AG04449 (cell line): ENCODE data around the gene TRIOBP.

Source experiments
- CTCF ChIA-PET: fragments of 350-600 bp; formaldehyde crosslinking; extraction: SDS; loops from one replicate; lab custom pipeline; 2021; ENCODE audit warnings: antibody characterized with exemption; lab: Yijun Ruan, JAX
- POLR2A ChIA-PET: fragments of 400-600, 350-600 bp; formaldehyde crosslinking; extraction: SDS; loops from one replicate; lab custom pipeline; 2020; ENCODE audit warnings: antibody characterized with exemption, inconsistent platforms; lab: Yijun Ruan, JAX
- DNase-seq: peaks from one replicate; pipeline ENCODE4 v3.0.0-alpha.2; 2010; ENCODE audit warnings: low read depth, low spot score
- H3K4me3 ChIP-seq: 2 replicates; pipeline ENCODE4 v1.5.1; 2011; ENCODE audit warnings: low read depth, mild to moderate bottlenecking, control low read depth, low read length
- CTCF ChIP-seq: IDR thresholded peaks from one replicate; pipeline ENCODE4 v1.5.1; 2011; ENCODE audit warnings: mild to moderate bottlenecking, moderate library complexity, low read length, control low read depth, inconsistent platforms; ENCODE audit not compliant: insufficient read depth; ENCODE audit errors: missing control alignments

TRIOBP gene

GRCh38 chr22:37749226-37749625, 52.4 kb downstream of the TRIOBP start:
- ChIA-PET CTCF (interaction anchor here (0.9 to 1.3 kb wide), 5 partner anchors 42 to 106 kb away, joined by 3 to 6 read pairs (median 3); no protein-coding TSS in a partner anchor), POLR2A (interaction anchor here (1.1 kb wide), 1 partner anchor 8 kb away, joined by 9 read pairs; no protein-coding TSS in a partner anchor)
- DNase-seq: no peak
- H3K4me3 ChIP-seq: no peak overlapping the region
- no peak for TF ChIP-seq CTCF

GRCh38 chr22:37749831-37750595, 53.2 kb downstream of the TRIOBP start:
- CTCF ChIA-PET: interaction anchor here (0.9 to 1.3 kb wide), 4 partner anchors 42 to 106 kb away, joined by 3 to 6 read pairs (median 3); no protein-coding TSS in a partner anchor

GRCh38 chr22:37750596-37751162, 53.8 kb downstream of the TRIOBP start:
- ChIA-PET POLR2A (interaction anchor here (1.1 kb wide), 1 partner anchor 76 kb away, joined by 3 read pairs; the partner anchor contains the start of gene LGALS1), CTCF (interaction anchor here (1.3 kb wide), 1 partner anchor 41 kb away, joined by 6 read pairs; no protein-coding TSS in a partner anchor)

More at GRCh38 chr22:37749831-37750595, 53.2 kb downstream of the TRIOBP start:
- TF ChIP-seq CTCF: no peak
- no peak overlapping the region for H3K4me3 ChIP-seq
- no peak for DNase-seq
- POLR2A ChIA-PET: interaction anchor here (0.6 to 1.1 kb wide), 3 partner anchors 9 to 75 kb away, joined by 3 to 9 read pairs (median 3); partner anchors contain the start of gene LGALS1

GRCh38 chr22:37751449-37752188, 54.8 kb downstream of the TRIOBP start:
- H3K4me3 ChIP-seq: no peak overlapping the region; the same call in 1 of the 2 replicates
- TF ChIP-seq CTCF: no peak
- ChIA-PET POLR2A (interaction anchor here (0.6 to 1.7 kb wide), 7 partner anchors 11 to 76 kb away, joined by 3 to 7 read pairs (median 5); partner anchors contain the start of gene LGALS1), CTCF (interaction anchor here (1.0 to 2.9 kb wide), 3 partner anchors 109 to 118 kb away, joined by 3 to 16 read pairs (median 4); no protein-coding TSS in a partner anchor)
- DNase-seq: no peak

More at GRCh38 chr22:37750596-37751162, 53.8 kb downstream of the TRIOBP start:
- no peak overlapping the region for H3K4me3 ChIP-seq
- DNase-seq: no peak
- no peak for TF ChIP-seq CTCF

- H3K4me3 ChIP-seq: no peak overlapping the region; the same call in 1 of the 2 replicates
- DNase-seq: peak; percentile 64
- TF ChIP-seq CTCF: peak; percentile 35
- CTCF ChIA-PET: interaction anchor here (0.7 to 2.9 kb wide), 7 partner anchors 9 to 146 kb away, joined by 3 to 16 read pairs (median 3); no protein-coding TSS in a partner anchor
- POLR2A ChIA-PET: interaction anchor here (0.6 to 1.7 kb wide), 9 partner anchors 12 to 110 kb away, joined by 3 to 7 read pairs (median 3); partner anchors contain the start of gene LGALS1
These were observed 55.6 kb downstream of the TRIOBP start for GRCh38 chr22:37752189-37753087.
